ENCODE results near the gene ARHGAP42. TPM values are rescaled to one million over a fixed set of nuclear protein-coding genes. Genes with fewer than 3 reads are reported as not detected.

The ARHGAP42 gene
- total and polyA plus RNA-seq, 2 of the 4 experiments (the other 2 are of a cell fraction): 2.9 to 7.3 TPM

- H3K4me1 ChIP-seq (ENCODE audit: control insufficient read depth, insufficient read depth, low read length): no peaks in the 10 kb centered on the region
- H3K14ac ChIP-seq (replicated peaks; ENCODE audit: low read depth, low read length): no peak overlapping the region
- no CpG with 5 or more reads among the region's 1 CpG for WGBS, 2 experiments (ENCODE audit: extremely low coverage in 2 of 2, insufficient read length in 1 of 2)
- H2AFZ ChIP-seq (replicated peaks; ENCODE audit: low read length, poor library complexity): no peak overlapping the region
- no peak overlapping the region for H3K4me2 ChIP-seq (ENCODE audit: low read depth, low read length)
- H3K4ac ChIP-seq (ENCODE audit: low read depth, low read length): no peak overlapping the region
- no peak overlapping the region for H2BK15ac ChIP-seq (ENCODE audit: low read depth, low read length)
- no peak for TF ChIP-seq MXI1 (IDR thresholded peaks at IDR 0.05; ENCODE audit: borderline replicate concordance, low read depth, low read length)
- TF ChIP-seq MAFK (IDR thresholded peaks at IDR 0.05; ENCODE audit: low read depth, low read length): no peak
- no peak for TF ChIP-seq CTCF (conservative IDR thresholded peaks at IDR 0.05; ENCODE audit: low read depth, low read length)
- TF ChIP-seq BHLHE40 (IDR thresholded peaks at IDR 0.05; ENCODE audit: low read depth, low read length): no peak
- TF ChIP-seq SMC3 (IDR thresholded peaks at IDR 0.05; ENCODE audit: low read depth, low read length): no peak
- TF ChIP-seq CHD1 (IDR thresholded peaks at IDR 0.05; ENCODE audit: low read depth, low read length): no peak
- TF ChIP-seq RFX5 (IDR thresholded peaks at IDR 0.05; ENCODE audit: low read depth, low read length): no peak
- no peaks in the 10 kb centered on the region for H3K27me3 ChIP-seq (ENCODE audit: control insufficient read depth, insufficient read depth, low read length)
- no peak overlapping the region for H3K9ac ChIP-seq (ENCODE audit: low read depth, low read length)
- dilution Hi-C loops (cut with HindIII; ENCODE audit: low sequenced_read_pairs, unreplicated experiment) (no loop called here), intact Hi-C loops (cut with micrococcal nuclease) (no loop called here), in situ Hi-C loops (cut with MboI; ENCODE audit: low sequenced_read_pairs) (no loop called here)
- H4K5ac ChIP-seq (ENCODE audit: low read depth, low read length): no peak overlapping the region
- ChIA-PET POLR2A (ENCODE audit: unreplicated experiment) (no interaction called here), CTCF (interaction anchor here (0.7 to 1.4 kb wide), 2 partner anchors 8 to 343 kb away, joined by 3 read pairs; no protein-coding TSS in a partner anchor)
- no peak for DNase-seq
- no peak overlapping the region for H2BK120ac ChIP-seq (ENCODE audit: low read depth, low read length)
- no peak overlapping the region for H2AK5ac ChIP-seq (ENCODE audit: low read depth, low read length)
- H3K9me3 ChIP-seq (ENCODE audit: control insufficient read depth, insufficient read depth, low read length): no peaks in the 10 kb centered on the region
- no peak overlapping the region for H4K8ac ChIP-seq (ENCODE audit: low read depth in 2 of 2, low read length in 2 of 2)
- no peaks in the 10 kb centered on the region for H3K79me1 ChIP-seq (ENCODE audit: low read depth in 1 of 2, low read length in 2 of 2)
- peaks cover 4% of the 10 kb centered on the region; the same call in 1 of the 2 replicates for H3K36me3 ChIP-seq (ENCODE audit: control insufficient read depth, insufficient read depth, low read length)
- H4K20me1 ChIP-seq (ENCODE audit: insufficient read depth, low read length): no peaks in the 10 kb centered on the region
- no peak overlapping the region for H2AK9ac ChIP-seq (replicated peaks; ENCODE audit: low read depth, low read length, poor library complexity)
- no peak overlapping the region for H3K23ac ChIP-seq (ENCODE audit: low read depth, low read length)
- ATAC-seq (ENCODE audit: low read depth): no peak
- no peak overlapping the region for H3K56ac ChIP-seq (ENCODE audit: extremely low read depth, insufficient read depth, low read length)
- H3K4me3 ChIP-seq (ENCODE audit: insufficient read depth, low read depth, low read length): no peak overlapping the region
- no peak overlapping the region for H2BK5ac ChIP-seq (ENCODE audit: low read depth, low read length, poor library complexity, severe bottlenecking)
- H3K18ac ChIP-seq (ENCODE audit: low read depth, low read length): no peak overlapping the region
- H4K91ac ChIP-seq (ENCODE audit: insufficient read depth, low read depth, low read length): no peak overlapping the region
- no TSS peak for BruUV-seq (replicated peaks)
- H2BK20ac ChIP-seq (ENCODE audit: low read depth, low read length): no peak overlapping the region
- no peaks in the 10 kb centered on the region; the same call in 1 of the 2 replicates for H3K9me1 ChIP-seq (ENCODE audit: insufficient read depth, low read length)
- no peak overlapping the region for H3K27ac ChIP-seq (ENCODE audit: insufficient read depth, low read length)
Measured at GRCh38 chr11:100981196-100981824, 294.2 kb downstream of the ARHGAP42 start.

All from IMR-90 (cell line).